Measurements from ENCODE around the gene EYA2. TPM values are rescaled to one million over a fixed set of nuclear protein-coding genes. Genes with fewer than 3 reads are reported as not detected.

The EYA2 gene
- total RNA-seq, 1 experiment from 2014 or later: not detected

GRCh38 chr20:47042464-47042863 is 147.8 kb downstream of the EYA2 start:
- Histone ChIP-seq H3K36me3 (ENCODE audit: insufficient read depth, low read length, poor library complexity, severe bottlenecking) (no peaks in the 10 kb centered on the region), H3K27ac (ENCODE audit: low read depth, low read length, poor library complexity, severe bottlenecking) (no peak overlapping the region), H3K4me3 (ENCODE audit: low read depth, low read length, poor library complexity, severe bottlenecking) (no peak overlapping the region), H3K9me3 (ENCODE audit: low read depth, low read length, poor library complexity, severe bottlenecking) (no peaks in the 10 kb centered on the region), H3K4me1 (ENCODE audit: insufficient read depth, low read length, poor library complexity, severe bottlenecking) (no peaks in the 10 kb centered on the region), H3K27me3 (replicated peaks; ENCODE audit: insufficient read depth, low read depth, low read length, poor library complexity) (no peaks in the 10 kb centered on the region)
- no TSS peak for BruUV-seq (replicated peaks)
- no peak for DNase-seq (ENCODE audit: low spot score)
- intact Hi-C loops (cut with micrococcal nuclease; ENCODE audit: unreplicated experiment): no loop called here
- no peak for TF ChIP-seq EZH2 (IDR thresholded peaks at IDR 0.05; ENCODE audit: borderline replicate concordance, low read depth, low read length, poor library complexity, severe bottlenecking)
- TF ChIP-seq, protein P1, sequence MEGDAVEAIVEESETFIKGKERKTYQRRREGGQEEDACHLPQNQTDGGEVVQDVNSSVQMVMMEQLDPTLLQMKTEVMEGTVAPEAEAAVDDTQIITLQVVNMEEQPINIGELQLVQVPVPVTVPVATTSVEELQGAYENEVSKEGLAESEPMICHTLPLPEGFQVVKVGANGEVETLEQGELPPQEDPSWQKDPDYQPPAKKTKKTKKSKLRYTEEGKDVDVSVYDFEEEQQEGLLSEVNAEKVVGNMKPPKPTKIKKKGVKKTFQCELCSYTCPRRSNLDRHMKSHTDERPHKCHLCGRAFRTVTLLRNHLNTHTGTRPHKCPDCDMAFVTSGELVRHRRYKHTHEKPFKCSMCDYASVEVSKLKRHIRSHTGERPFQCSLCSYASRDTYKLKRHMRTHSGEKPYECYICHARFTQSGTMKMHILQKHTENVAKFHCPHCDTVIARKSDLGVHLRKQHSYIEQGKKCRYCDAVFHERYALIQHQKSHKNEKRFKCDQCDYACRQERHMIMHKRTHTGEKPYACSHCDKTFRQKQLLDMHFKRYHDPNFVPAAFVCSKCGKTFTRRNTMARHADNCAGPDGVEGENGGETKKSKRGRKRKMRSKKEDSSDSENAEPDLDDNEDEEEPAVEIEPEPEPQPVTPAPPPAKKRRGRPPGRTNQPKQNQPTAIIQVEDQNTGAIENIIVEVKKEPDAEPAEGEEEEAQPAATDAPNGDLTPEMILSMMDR (conservative IDR thresholded peaks at IDR 0.05; ENCODE audit: low read depth, low read length): no peak
- POLR2A ChIA-PET (ENCODE audit: low non-redundant PET): no interaction called here
- CTCF ChIA-PET: no interaction called here

DNA sequence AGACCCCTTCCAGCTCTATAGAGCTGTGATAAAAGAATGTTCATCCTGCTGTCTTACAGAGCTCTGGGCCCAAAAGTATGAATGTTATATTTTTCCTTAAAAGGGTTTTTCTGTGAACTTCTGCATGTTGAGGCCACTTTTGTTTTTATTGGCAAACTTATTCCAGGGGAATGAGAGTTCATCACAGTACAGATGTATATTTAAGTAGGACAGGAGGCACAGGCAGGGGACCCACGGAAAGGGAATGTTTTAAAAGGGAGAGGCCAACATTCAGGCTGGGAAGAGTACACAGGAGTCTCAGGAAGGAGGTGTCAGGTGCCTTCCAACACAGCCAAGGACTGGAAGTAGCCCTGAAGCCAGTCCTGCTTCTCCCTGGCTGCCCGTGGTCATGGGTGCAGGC is 148.4 kb downstream of the EYA2 start:
- POLR2A ChIA-PET (ENCODE audit: low non-redundant PET): no interaction called here

GRCh38 chr20:47044938-47045337 is 150.3 kb downstream of the EYA2 start:
- no peak for TF ChIP-seq EZH2 (IDR thresholded peaks at IDR 0.05; ENCODE audit: borderline replicate concordance, low read depth, low read length, poor library complexity, severe bottlenecking)
- TF ChIP-seq, protein P1 (conservative IDR thresholded peaks at IDR 0.05; ENCODE audit: low read depth, low read length): no peak
- BruUV-seq (replicated peaks): no TSS peak
- Histone ChIP-seq H3K9me3 (ENCODE audit: low read depth, low read length, poor library complexity, severe bottlenecking) (no peaks in the 10 kb centered on the region), H3K36me3 (ENCODE audit: insufficient read depth, low read length, poor library complexity, severe bottlenecking) (no peaks in the 10 kb centered on the region), H3K27ac (ENCODE audit: low read depth, low read length, poor library complexity, severe bottlenecking) (no peak overlapping the region), H3K27me3 (replicated peaks; ENCODE audit: insufficient read depth, low read depth, low read length, poor library complexity) (peaks cover 3% of the 10 kb centered on the region), H3K4me3 (ENCODE audit: low read depth, low read length, poor library complexity, severe bottlenecking) (no peak overlapping the region), H3K4me1 (ENCODE audit: insufficient read depth, low read length, poor library complexity, severe bottlenecking) (no peaks in the 10 kb centered on the region)
- ChIA-PET POLR2A (ENCODE audit: low non-redundant PET) (interaction anchor here (0.6 kb wide), 1 partner anchor 456 kb away, joined by 3 read pairs; the partner anchor contains the start of gene NCOA3), CTCF (no interaction called here)
- intact Hi-C loops (cut with micrococcal nuclease; ENCODE audit: unreplicated experiment): no loop called here
- no peak for DNase-seq (ENCODE audit: low spot score)

More for the DNA sequence above, 148.4 kb downstream of the EYA2 start:
- no peak for TF ChIP-seq EZH2 (IDR thresholded peaks at IDR 0.05; ENCODE audit: borderline replicate concordance, low read depth, low read length, poor library complexity, severe bottlenecking)
- TF ChIP-seq, protein P1 (conservative IDR thresholded peaks at IDR 0.05; ENCODE audit: low read depth, low read length): no peak
- Histone ChIP-seq H3K9me3 (ENCODE audit: low read depth, low read length, poor library complexity, severe bottlenecking) (no peaks in the 10 kb centered on the region), H3K4me1 (ENCODE audit: insufficient read depth, low read length, poor library complexity, severe bottlenecking) (no peaks in the 10 kb centered on the region), H3K4me3 (ENCODE audit: low read depth, low read length, poor library complexity, severe bottlenecking) (no peak overlapping the region), H3K36me3 (ENCODE audit: insufficient read depth, low read length, poor library complexity, severe bottlenecking) (no peaks in the 10 kb centered on the region), H3K27me3 (replicated peaks; ENCODE audit: insufficient read depth, low read depth, low read length, poor library complexity) (no peaks in the 10 kb centered on the region), H3K27ac (ENCODE audit: low read depth, low read length, poor library complexity, severe bottlenecking) (no peak overlapping the region)
- intact Hi-C loops (cut with micrococcal nuclease; ENCODE audit: unreplicated experiment): no loop called here
- no peak for DNase-seq (ENCODE audit: low spot score)
- BruUV-seq (replicated peaks): no TSS peak
- CTCF ChIA-PET: no interaction called here

Measured in A673 (cell line).